DOHH2 (cell line): ENCODE measurements around the gene PALM.
A peak's percentile ranks its signal among the peaks of the same experiment; 100 is the strongest.
"Not testable (repeated sequence)": the region's sequence is repeated elsewhere in the genome, so short reads cannot be mapped to it uniquely, and the experiment has no call there.

ENCODE experiments used
- H3F3A ChIP-seq: fragments of 200-600 bp; sonication (generic), shearing (Covaris generic); 2 replicates; pipeline ENCODE4 v1.6.0; 2016; ENCODE audit warnings: antibody characterized with exemption, mild to moderate bottlenecking; ENCODE audit not compliant: control insufficient read depth, insufficient read depth
- H3K27ac ChIP-seq: fragments of 200-600 bp; sonication (generic); 2 replicates; pipeline ENCODE4 v1.5.1; 2014; ENCODE audit warnings: low read depth, mild to moderate bottlenecking, low read length, moderate library complexity
- H3K27me3 ChIP-seq: fragments of 200-600 bp; sonication (generic); 2 replicates; pipeline ENCODE4 v1.6.1; 2014; ENCODE audit warnings: mild to moderate bottlenecking, low read length, mixed read lengths; ENCODE audit not compliant: control insufficient read depth
- H3K36me3 ChIP-seq: fragments of 200-600 bp; sonication (generic); 2 replicates; pipeline ENCODE4 v1.6.1; 2014; ENCODE audit warnings: mild to moderate bottlenecking, low read length, moderate library complexity, mixed read lengths; ENCODE audit not compliant: control insufficient read depth
- H3K4me1 ChIP-seq: fragments of 200-600 bp; sonication (generic); 2 replicates; pipeline ENCODE4 v1.6.1; 2014; ENCODE audit warnings: mild to moderate bottlenecking, low read length, mixed read lengths; ENCODE audit not compliant: control insufficient read depth
- H3K4me2 ChIP-seq: fragments of 200-600 bp; sonication (generic); 2 replicates; pipeline ENCODE4 v1.6.0; 2014; ENCODE audit warnings: mild to moderate bottlenecking, low read length, moderate library complexity
- H3K4me3 ChIP-seq: fragments of 200-600 bp; sonication (generic); 2 replicates; pipeline ENCODE4 v1.5.1; 2014; ENCODE audit warnings: mild to moderate bottlenecking, low read length, mixed read lengths
- H3K79me2 ChIP-seq: fragments of 200-600 bp; sonication (generic); 2 replicates; pipeline ENCODE4 v1.6.1; 2014; ENCODE audit warnings: mild to moderate bottlenecking, low read length, mixed read lengths; ENCODE audit not compliant: control insufficient read depth
- H3K9me2 ChIP-seq: fragments of 200-600 bp; sonication (generic); replicated peaks from 2 replicates; pipeline ENCODE4 v1.6.1; 2014; ENCODE audit warnings: mild to moderate bottlenecking, low read length, mixed read lengths; ENCODE audit not compliant: control insufficient read depth
- H3K9me3 ChIP-seq: fragments of 200-600 bp; sonication (generic); 2 replicates; pipeline ENCODE4 v1.6.1; 2014; ENCODE audit warnings: antibody characterized with exemption, low read length, mixed read lengths; ENCODE audit not compliant: control insufficient read depth, insufficient read depth
- H4K20me1 ChIP-seq: fragments of 200-600 bp; sonication (generic); 2 replicates; pipeline ENCODE4 v1.6.0; 2014; ENCODE audit warnings: low read depth, mild to moderate bottlenecking, antibody characterized with exemption, low read length, moderate library complexity; ENCODE audit not compliant: control insufficient read depth, insufficient read depth
- EZH2phosphoT487 ChIP-seq: fragments of 200-600 bp; sonication (generic); IDR thresholded peaks from 2 replicates; pipeline ENCODE4 v1.6.1; 2017; ENCODE audit warnings: borderline replicate concordance, mild to moderate bottlenecking, antibody characterized with exemption, low read length, moderate library complexity, mixed read lengths
- TF ChIP-seq, protein P1 (sequence below): fragments of 200-600 bp; sonication (generic); IDR thresholded peaks from one replicate; pipeline ENCODE4 v1.5.1; 2014; ENCODE audit warnings: antibody characterized with exemption, mild to moderate bottlenecking, low read depth, low read length; ENCODE audit not compliant: poor library complexity, severe bottlenecking

Gene PALM

DNA sequence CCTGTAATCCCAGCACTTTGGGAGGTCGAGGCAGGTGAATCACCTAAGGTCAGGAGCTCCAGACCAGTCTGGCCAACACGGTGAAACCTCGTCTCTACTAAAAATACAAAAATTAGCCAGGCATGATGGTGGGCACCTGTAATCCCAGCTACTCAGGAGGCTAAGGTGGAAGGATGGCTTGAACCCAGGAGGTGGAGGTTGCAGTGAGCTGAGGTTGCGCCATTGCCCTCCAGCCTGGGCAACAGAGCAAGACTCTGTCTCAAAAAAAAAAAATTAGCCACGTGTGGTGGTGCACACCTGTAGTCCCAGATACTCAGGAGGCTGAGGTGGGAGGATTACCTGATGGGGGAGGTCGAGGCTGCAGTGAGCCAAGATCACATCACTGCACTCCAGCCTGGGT is 5.9 kb upstream of the PALM start:
- H3K4me1 ChIP-seq = peaks cover 11% of the 10 kb centered on the region
- H3K79me2 ChIP-seq, H3K27ac ChIP-seq, H3F3A ChIP-seq, H3K36me3 ChIP-seq, H3K27me3 ChIP-seq, H4K20me1 ChIP-seq, H3K9me3 ChIP-seq, H3K9me2 ChIP-seq: not testable (repeated sequence)
- H3K4me2 ChIP-seq = peak overlapping the region; percentile 42
- peak overlapping the region; percentile 52 for H3K4me3 ChIP-seq

DNA sequence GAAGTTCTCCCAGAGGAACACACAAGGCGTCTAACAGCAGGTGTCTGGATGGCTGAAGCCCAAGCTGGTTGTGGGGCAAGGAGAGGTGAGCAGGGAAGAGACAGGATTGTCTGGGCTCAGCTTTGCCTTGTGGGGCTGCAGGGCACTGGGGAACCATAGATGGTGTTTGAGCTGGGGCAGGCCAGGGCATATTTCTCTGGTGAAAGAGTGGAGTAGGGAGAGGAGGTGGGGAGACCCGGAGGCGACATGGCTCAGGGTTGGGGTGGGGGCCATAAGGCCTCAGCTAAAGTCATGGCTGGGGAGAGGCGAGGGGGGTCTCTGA is 5.4 kb upstream of the PALM start:
- peaks cover 11% of the 10 kb centered on the region for H3K4me1 ChIP-seq
- H3K27me3 ChIP-seq = no peaks in the 10 kb centered on the region
- no peaks in the 10 kb centered on the region for H3K9me3 ChIP-seq
- no peak overlapping the region for H3K27ac ChIP-seq
- TF ChIP-seq, protein P1, sequence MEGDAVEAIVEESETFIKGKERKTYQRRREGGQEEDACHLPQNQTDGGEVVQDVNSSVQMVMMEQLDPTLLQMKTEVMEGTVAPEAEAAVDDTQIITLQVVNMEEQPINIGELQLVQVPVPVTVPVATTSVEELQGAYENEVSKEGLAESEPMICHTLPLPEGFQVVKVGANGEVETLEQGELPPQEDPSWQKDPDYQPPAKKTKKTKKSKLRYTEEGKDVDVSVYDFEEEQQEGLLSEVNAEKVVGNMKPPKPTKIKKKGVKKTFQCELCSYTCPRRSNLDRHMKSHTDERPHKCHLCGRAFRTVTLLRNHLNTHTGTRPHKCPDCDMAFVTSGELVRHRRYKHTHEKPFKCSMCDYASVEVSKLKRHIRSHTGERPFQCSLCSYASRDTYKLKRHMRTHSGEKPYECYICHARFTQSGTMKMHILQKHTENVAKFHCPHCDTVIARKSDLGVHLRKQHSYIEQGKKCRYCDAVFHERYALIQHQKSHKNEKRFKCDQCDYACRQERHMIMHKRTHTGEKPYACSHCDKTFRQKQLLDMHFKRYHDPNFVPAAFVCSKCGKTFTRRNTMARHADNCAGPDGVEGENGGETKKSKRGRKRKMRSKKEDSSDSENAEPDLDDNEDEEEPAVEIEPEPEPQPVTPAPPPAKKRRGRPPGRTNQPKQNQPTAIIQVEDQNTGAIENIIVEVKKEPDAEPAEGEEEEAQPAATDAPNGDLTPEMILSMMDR = no peak
- no peaks in the 10 kb centered on the region for H3K79me2 ChIP-seq
- H3K36me3 ChIP-seq = no peaks in the 10 kb centered on the region
- no peaks in the 10 kb centered on the region for H4K20me1 ChIP-seq
- H3K4me3 ChIP-seq = peak overlapping the region; percentile 52
- peak overlapping the region; percentile 42 for H3K4me2 ChIP-seq
- H3K9me2 ChIP-seq = no peaks in the 10 kb centered on the region
- no peaks in the 10 kb centered on the region for H3F3A ChIP-seq

DNA sequence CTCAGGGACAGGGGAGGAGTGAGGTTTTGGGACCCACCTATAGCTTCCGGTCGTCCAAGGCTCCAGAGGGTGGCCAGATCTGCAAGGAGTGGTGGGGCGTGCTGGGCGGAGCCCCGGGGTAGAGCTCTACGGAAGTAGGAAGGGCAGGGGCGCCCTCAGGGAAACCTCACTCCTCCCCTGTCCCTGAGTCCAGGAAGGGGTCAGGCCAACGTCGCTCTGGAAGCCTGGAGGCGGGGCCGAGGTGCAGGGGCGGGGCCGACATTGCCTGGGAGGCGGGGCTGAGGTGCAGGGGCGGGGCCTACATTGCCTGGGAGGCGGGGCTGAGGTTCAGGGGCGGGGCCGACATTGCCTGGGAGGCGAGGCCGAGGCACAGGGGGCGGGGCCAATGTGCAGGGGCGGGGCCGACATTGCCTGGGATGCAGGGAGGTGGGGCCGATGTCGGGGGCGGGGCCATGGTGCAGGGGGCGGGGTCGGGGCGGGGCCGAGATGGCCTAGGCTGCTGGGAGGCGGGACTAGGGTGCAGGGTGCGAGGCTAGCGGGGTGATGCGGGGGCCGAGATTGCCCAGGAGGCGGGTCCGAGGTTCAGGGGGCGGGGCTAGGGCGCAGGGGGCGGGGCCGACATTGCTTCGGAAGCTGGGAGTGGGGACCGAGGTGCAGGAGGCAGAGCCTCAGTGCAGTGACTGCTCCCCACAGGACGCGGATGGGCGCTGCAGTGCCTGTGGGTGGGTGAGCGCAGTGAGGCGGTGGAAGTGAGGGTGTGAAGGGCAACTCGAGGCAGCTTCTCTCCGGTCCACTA is 4.9 kb upstream of the PALM start:
- H3K4me1 ChIP-seq = peaks cover 11% of the 10 kb centered on the region
- H3K9me3 ChIP-seq = no peaks in the 10 kb centered on the region
- TF ChIP-seq, protein P1 = no peak
- no peak for TF ChIP-seq EZH2phosphoT487
- peak overlapping the region; percentile 42 for H3K4me2 ChIP-seq
- no peaks in the 10 kb centered on the region for H4K20me1 ChIP-seq
- H3K36me3 ChIP-seq = no peaks in the 10 kb centered on the region
- no peaks in the 10 kb centered on the region for H3F3A ChIP-seq
- H3K79me2 ChIP-seq = no peaks in the 10 kb centered on the region
- no peak overlapping the region for H3K27ac ChIP-seq
- peak overlapping the region; percentile 52 for H3K4me3 ChIP-seq
- no peaks in the 10 kb centered on the region for H3K9me2 ChIP-seq
- H3K27me3 ChIP-seq = no peaks in the 10 kb centered on the region

DNA sequence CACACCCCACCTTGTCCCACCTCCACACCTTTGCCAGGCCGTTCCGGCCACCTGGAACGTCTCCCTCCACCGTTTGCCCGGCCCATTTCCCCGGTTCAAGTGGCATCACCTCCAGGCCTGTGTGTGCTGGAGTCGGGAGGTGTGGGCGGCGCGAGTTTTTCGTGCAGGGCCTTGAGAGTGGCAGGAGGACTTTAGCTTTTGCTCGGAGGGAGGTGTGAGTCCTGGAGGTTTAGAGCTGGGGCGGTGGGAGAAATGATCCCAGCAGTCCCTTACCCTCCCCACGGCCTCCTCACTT is 4.3 kb upstream of the PALM start:
- TF ChIP-seq, protein P1 = no peak
- no peak for TF ChIP-seq EZH2phosphoT487
- 0 out of 2 replicates have a peak overlapping the region, but pooled peaks have one; percentile 24 for H3K4me3 ChIP-seq
- peaks cover 11% of the 10 kb centered on the region for H3K4me1 ChIP-seq
- H3K9me3 ChIP-seq = no peaks in the 10 kb centered on the region
- no peaks in the 10 kb centered on the region for H3K27me3 ChIP-seq
- H3K9me2 ChIP-seq = no peaks in the 10 kb centered on the region
- peak overlapping the region; percentile 16; the same call in 1 of the 2 replicates for H3K4me2 ChIP-seq
- no peak overlapping the region for H3K27ac ChIP-seq
- H3K36me3 ChIP-seq = no peaks in the 10 kb centered on the region
- no peaks in the 10 kb centered on the region for H3F3A ChIP-seq
- H4K20me1 ChIP-seq = no peaks in the 10 kb centered on the region
- no peaks in the 10 kb centered on the region for H3K79me2 ChIP-seq
